ENCODE measurements around the gene POC1A.

POC1A gene

GRCh38 chr3:52143156-52143555 lies 11.1 kb downstream of the POC1A start:
- Histone ChIP-seq H3K36me3 (ENCODE audit: low read depth) (peaks cover 68% of the 10 kb centered on the region), H3K27me3 (ENCODE audit: insufficient read depth, poor library complexity, severe bottlenecking) (no peaks in the 10 kb centered on the region), H3K4me1 (ENCODE audit: insufficient read depth, poor library complexity, severe bottlenecking) (no peaks in the 10 kb centered on the region), H3K27ac (ENCODE audit: poor library complexity, severe bottlenecking) (no peak overlapping the region), H3K9me3 (ENCODE audit: severe bottlenecking) (no peaks in the 10 kb centered on the region), H3K4me3 (ENCODE audit: severe bottlenecking) (no peak overlapping the region)
- ATAC-seq (ENCODE audit: low read depth) (no peak), DNase-seq (ENCODE audit: low spot score) (no peak)
- TF ChIP-seq, protein P1, sequence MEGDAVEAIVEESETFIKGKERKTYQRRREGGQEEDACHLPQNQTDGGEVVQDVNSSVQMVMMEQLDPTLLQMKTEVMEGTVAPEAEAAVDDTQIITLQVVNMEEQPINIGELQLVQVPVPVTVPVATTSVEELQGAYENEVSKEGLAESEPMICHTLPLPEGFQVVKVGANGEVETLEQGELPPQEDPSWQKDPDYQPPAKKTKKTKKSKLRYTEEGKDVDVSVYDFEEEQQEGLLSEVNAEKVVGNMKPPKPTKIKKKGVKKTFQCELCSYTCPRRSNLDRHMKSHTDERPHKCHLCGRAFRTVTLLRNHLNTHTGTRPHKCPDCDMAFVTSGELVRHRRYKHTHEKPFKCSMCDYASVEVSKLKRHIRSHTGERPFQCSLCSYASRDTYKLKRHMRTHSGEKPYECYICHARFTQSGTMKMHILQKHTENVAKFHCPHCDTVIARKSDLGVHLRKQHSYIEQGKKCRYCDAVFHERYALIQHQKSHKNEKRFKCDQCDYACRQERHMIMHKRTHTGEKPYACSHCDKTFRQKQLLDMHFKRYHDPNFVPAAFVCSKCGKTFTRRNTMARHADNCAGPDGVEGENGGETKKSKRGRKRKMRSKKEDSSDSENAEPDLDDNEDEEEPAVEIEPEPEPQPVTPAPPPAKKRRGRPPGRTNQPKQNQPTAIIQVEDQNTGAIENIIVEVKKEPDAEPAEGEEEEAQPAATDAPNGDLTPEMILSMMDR (IDR thresholded peaks at IDR 0.05; ENCODE audit: poor library complexity, severe bottlenecking), result no peak

DNA sequence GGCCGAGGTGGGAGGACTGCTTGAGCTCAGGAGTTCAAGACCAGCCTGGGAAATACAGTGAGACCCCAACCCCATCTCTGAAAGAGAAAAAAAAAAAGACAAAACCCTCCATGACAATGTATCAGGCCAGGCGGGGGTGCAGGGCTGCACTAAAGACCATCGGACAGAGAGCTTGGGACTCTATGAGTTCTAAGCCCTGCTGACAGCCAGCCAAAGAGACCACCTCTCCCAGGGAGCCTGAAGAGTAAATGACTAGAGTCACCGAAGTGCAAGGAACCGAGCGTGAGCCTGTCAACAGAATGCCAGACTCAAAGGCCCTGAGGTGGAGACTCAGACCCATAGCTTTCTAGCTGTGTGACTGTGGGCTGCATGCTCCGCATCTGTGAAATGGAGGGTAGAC lies 12.5 kb downstream of the POC1A start:
- H3K36me3 ChIP-seq (ENCODE audit: low read depth), result peaks cover 69% of the 10 kb centered on the region
- no peak overlapping the region for H3K4me3 ChIP-seq (ENCODE audit: severe bottlenecking)
- TF ChIP-seq, protein P1 (IDR thresholded peaks at IDR 0.05; ENCODE audit: poor library complexity, severe bottlenecking), result no peak
- ATAC-seq (ENCODE audit: low read depth) (no peak), DNase-seq (ENCODE audit: low spot score) (no peak)
- H3K4me1 ChIP-seq (ENCODE audit: insufficient read depth, poor library complexity, severe bottlenecking), result no peaks in the 10 kb centered on the region
- H3K27me3 ChIP-seq (ENCODE audit: insufficient read depth, poor library complexity, severe bottlenecking), result no peaks in the 10 kb centered on the region
- H3K9me3 ChIP-seq (ENCODE audit: severe bottlenecking), result no peaks in the 10 kb centered on the region
- no peak overlapping the region for H3K27ac ChIP-seq (ENCODE audit: poor library complexity, severe bottlenecking)

- Histone ChIP-seq H3K27ac (ENCODE audit: poor library complexity, severe bottlenecking) (no peak overlapping the region), H3K4me3 (ENCODE audit: severe bottlenecking) (no peak overlapping the region), H3K4me1 (ENCODE audit: insufficient read depth, poor library complexity, severe bottlenecking) (no peaks in the 10 kb centered on the region), H3K9me3 (ENCODE audit: severe bottlenecking) (no peaks in the 10 kb centered on the region), H3K27me3 (ENCODE audit: insufficient read depth, poor library complexity, severe bottlenecking) (no peaks in the 10 kb centered on the region), H3K36me3 (ENCODE audit: low read depth) (peaks cover 67% of the 10 kb centered on the region)
- DNase-seq (ENCODE audit: low spot score), result no peak
- TF ChIP-seq, protein P1 (IDR thresholded peaks at IDR 0.05; ENCODE audit: poor library complexity, severe bottlenecking), result no peak
- no peak for ATAC-seq (ENCODE audit: low read depth)
Observed at GRCh38 chr3:52140769-52141168, 13.5 kb downstream of the POC1A start.

DNA sequence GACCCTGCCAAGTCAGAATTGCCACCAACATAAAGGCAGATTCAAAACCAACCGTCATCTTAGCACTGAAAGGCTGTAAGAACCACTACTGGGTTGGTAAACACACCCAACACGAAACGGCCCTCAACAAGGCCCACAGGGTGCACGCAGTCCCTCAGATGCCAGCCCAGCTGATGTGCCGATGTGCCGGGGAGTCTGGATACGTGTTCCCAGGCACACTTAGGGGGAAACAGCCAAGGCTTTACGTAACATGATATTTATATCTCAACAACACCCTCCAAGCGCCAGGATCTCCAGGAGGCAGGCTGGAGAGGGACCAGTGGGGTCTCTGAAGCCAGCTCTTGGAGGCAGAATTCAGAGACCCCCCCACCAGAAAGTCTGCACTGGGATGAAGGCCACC lies 14.2 kb downstream of the POC1A start:
- Histone ChIP-seq H3K27ac (ENCODE audit: poor library complexity, severe bottlenecking) (no peak overlapping the region), H3K27me3 (ENCODE audit: insufficient read depth, poor library complexity, severe bottlenecking) (no peaks in the 10 kb centered on the region), H3K9me3 (ENCODE audit: severe bottlenecking) (no peaks in the 10 kb centered on the region), H3K4me1 (ENCODE audit: insufficient read depth, poor library complexity, severe bottlenecking) (no peaks in the 10 kb centered on the region), H3K4me3 (ENCODE audit: severe bottlenecking) (no peak overlapping the region), H3K36me3 (ENCODE audit: low read depth) (peaks cover 62% of the 10 kb centered on the region)
- ATAC-seq (ENCODE audit: low read depth), result no peak
- DNase-seq (ENCODE audit: low spot score), result no peak
- TF ChIP-seq, protein P1 (IDR thresholded peaks at IDR 0.05; ENCODE audit: poor library complexity, severe bottlenecking), result no peak

DNA sequence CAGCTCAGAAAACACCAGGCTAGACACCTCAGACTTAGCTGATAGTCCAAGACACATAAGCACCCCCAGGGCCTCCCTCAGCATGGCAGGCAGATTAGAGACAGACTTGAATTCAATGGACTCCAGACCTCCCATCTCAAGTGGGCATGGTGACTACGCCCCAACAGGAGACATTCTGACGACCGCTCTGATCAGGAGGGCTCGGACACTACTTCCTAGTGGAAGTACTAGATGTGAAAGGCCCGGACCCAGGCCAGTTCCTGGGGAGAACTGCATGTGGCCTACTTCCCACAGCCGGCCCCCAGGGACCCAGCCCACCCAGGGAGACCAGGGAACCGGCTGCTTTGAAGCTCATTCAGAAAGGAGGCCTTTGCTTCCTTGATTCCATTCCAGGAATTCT lies 16.9 kb downstream of the POC1A start:
- no peak for ATAC-seq (ENCODE audit: low read depth)
- H3K27ac ChIP-seq (ENCODE audit: poor library complexity, severe bottlenecking), result no peak overlapping the region
- H3K9me3 ChIP-seq (ENCODE audit: severe bottlenecking), result no peaks in the 10 kb centered on the region
- peaks cover 47% of the 10 kb centered on the region for H3K36me3 ChIP-seq (ENCODE audit: low read depth)
- TF ChIP-seq, protein P1 (IDR thresholded peaks at IDR 0.05; ENCODE audit: poor library complexity, severe bottlenecking), result no peak
- no peak overlapping the region for H3K4me3 ChIP-seq (ENCODE audit: severe bottlenecking)
- H3K27me3 ChIP-seq (ENCODE audit: insufficient read depth, poor library complexity, severe bottlenecking), result no peaks in the 10 kb centered on the region
- DNase-seq (ENCODE audit: low spot score), result no peak
- no peaks in the 10 kb centered on the region for H3K4me1 ChIP-seq (ENCODE audit: insufficient read depth, poor library complexity, severe bottlenecking)
